Activated effector memory CD4-positive, alpha-beta T cell treated with Interleukin-2 at 50 U/mL for 16 hours (primary cell): ENCODE data around the gene SDK2.

ENCODE experiments used
- DNase-seq: peaks from one replicate; pipeline ENCODE4 v3.0.0-alpha.2; 2020

SDK2 gene, protein sequence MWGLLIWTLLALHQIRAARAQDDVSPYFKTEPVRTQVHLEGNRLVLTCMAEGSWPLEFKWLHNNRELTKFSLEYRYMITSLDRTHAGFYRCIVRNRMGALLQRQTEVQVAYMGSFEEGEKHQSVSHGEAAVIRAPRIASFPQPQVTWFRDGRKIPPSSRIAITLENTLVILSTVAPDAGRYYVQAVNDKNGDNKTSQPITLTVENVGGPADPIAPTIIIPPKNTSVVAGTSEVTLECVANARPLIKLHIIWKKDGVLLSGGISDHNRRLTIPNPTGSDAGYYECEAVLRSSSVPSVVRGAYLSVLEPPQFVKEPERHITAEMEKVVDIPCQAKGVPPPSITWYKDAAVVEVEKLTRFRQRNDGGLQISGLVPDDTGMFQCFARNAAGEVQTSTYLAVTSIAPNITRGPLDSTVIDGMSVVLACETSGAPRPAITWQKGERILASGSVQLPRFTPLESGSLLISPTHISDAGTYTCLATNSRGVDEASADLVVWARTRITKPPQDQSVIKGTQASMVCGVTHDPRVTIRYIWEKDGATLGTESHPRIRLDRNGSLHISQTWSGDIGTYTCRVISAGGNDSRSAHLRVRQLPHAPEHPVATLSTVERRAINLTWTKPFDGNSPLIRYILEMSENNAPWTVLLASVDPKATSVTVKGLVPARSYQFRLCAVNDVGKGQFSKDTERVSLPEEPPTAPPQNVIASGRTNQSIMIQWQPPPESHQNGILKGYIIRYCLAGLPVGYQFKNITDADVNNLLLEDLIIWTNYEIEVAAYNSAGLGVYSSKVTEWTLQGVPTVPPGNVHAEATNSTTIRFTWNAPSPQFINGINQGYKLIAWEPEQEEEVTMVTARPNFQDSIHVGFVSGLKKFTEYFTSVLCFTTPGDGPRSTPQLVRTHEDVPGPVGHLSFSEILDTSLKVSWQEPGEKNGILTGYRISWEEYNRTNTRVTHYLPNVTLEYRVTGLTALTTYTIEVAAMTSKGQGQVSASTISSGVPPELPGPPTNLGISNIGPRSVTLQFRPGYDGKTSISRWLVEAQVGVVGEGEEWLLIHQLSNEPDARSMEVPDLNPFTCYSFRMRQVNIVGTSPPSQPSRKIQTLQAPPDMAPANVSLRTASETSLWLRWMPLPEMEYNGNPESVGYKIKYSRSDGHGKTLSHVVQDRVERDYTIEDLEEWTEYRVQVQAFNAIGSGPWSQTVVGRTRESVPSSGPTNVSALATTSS (N-terminal part only)

DNA sequence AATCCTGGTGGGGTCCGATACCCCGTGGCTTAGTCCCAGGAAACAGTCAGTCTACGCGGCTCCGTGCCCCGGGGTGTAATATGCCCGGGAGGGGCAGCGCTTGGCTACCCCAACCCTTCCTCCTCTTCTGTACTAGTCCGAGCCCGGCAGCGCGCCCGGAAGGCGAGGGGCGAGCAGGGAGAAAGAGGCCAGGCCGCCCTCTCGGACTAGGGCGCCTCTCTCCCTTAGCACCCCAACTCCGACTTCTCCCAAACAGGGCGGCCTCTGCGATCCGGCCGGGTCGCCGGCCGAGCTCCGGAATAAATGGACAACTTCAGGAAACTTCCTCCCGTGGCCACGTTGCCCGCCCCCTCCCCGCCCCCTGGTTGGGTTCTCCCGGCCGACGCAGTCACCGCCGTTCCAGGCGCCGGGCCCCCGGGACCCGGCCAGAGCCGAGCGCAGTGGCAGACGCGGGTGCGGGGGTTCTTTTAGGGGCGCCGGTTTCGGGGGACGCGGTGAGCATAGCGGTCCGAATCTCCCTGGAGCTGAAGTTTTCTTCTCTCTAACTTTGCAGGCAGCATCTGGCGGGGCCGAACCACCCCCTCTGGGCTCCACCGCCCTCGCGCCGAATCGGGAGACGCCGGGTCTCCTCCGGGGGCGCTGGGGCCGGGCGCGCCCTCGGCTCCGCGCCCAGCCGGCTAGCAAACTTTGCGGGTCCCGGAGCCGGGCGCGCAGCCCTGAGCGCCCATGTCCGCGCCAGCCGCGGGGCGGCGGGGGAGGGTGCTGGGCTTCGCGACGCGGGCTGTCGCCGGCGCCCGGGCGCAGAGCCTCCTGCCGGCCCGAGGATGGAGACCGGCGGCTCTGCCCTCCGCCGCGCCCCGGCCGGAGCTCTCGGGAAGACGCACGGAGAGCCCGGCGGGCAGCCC lies at the start of gene SDK2:
SDK2 (minus strand) TSS at position 301 of the 905 bp plus-strand sequence. CDS start 357 bp downstream, outside the sequence.
- no peak for DNase-seq

DNA sequence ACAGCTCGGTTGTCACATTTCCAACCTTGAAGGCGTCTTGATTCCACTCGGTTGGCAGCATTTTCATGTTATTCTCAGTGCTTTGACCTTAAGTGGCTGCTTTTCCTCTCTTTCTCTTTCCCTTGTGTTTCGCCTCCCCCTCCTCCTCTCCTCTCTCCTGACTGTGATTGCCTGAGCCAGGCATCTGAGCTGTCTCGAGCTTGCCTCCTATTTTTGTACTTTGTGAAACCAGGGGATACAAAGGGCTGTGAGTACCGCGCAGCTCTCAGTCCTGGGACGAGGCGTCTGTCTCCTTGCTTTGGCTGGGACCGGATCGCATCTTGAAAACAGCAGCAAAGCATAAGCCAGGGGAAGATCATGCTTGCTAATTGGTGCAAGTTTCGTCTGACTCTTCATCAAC lies 48.8 kb upstream of the SDK2 start:
- no peak for DNase-seq

DNA sequence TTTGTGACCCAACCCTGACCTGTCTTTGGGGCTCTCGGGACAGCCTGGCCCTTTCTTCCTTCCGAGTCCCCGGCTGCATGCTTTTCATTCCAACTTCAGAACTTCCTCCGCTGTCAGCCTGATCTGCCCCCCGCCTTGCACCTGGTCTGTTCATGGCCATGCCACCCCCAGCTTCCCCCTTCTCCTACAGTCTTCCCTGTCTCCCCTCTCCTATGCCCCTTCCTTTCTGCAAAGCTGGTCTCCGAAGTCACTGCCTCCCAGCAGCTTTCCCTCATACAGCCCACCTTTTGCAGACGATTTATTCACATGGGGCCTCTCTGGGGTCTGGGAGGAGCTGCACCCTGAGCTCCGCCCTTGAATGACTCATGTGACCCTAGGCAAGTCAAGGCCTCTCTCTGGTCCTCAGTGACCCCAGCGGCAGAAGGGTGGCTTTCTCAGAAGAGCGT lies 47.1 kb upstream of the SDK2 start:
- no peak for DNase-seq

DNA sequence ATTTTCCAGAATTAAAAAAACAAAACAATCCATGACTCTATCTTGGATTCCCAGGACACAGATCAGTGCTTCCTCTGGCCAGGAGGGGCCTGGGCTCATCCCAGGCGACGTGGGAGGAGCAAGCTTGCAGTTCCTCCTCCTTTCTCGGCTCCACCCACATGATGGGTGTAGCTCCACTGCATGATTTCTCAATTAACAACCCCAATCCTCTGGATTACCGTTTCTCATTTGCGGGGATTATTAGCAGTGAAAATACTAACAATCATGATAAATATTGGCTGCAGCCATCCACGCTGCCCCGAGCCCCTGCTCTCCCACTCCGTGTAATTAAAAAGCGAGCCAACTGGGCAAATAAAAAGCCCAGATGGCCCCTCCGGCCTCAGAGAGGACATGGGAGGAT lies 46.4 kb upstream of the SDK2 start:
- no peak for DNase-seq

DNA sequence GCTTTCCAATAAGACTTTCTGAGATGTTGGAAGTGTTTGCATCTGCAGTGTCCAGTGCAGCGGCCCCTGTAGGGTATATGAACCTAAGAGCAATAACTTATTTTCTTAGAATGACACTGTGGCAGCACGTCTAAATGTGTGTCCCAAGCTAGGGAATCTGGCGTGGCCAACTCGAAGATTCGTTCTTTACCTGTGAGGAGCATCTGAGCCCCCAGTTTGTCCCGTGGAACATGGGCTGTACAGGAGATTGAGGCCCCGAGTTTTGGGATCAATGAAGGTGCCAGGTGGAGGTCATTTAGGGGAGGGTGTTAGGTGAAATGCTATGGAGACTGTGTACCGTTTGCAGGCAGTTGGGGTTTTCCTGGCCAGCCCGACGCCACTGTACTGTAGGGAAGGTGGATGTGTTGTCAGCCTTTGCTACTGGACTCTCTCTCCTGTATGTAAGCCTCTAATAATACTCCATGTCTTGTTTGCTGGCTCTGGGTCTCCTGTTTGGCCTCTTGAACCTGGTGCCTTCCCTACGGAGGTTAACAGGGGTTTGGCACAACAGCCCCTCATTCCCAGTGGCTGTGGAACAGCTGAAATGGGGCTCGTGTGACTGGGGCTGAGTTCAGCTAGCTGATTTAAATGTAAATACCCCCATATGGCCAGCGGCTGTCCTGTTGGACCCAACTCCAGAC lies 45.5 kb upstream of the SDK2 start:
- no peak for DNase-seq

DNA sequence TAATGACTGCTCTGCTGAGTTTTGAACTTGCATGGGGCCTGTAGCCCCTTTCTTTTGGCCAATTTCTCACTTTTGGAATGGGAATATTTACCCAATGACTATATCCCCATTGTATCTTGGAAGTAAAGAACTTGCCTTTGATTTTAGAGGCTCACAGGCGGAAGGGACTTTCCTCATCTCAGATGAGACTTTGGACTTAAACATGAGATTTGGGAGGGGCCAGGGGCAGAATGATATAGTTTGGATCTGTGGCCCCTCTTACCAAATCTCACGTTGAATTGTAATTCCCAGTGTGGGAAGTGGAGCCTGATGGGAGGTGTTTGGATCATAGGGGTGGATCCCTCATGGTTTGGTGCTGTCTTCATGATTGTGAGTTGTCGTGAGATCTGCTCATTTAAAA lies 42.7 kb upstream of the SDK2 start:
- DNase-seq, result no peak

DNA sequence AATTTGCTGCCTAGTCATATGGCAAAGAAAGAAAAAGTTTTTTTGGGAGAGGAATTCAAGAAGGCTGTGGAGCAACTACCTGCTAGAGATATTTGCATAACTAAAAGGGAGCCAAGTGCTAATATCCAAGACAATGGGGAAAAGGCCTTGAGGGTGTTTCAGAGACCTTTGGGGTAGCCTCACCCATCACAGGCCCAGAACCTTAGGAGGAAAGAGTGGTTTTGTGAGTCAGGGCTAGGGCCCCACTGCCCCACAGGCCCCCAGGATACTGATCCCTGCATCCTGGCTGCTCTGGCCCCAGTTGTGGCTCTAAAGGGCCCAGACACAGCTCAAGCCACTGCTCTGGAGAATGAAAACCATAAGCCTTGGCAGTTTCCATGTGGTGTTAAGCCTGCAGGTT lies 41.9 kb upstream of the SDK2 start:
- no peak for DNase-seq

DNA sequence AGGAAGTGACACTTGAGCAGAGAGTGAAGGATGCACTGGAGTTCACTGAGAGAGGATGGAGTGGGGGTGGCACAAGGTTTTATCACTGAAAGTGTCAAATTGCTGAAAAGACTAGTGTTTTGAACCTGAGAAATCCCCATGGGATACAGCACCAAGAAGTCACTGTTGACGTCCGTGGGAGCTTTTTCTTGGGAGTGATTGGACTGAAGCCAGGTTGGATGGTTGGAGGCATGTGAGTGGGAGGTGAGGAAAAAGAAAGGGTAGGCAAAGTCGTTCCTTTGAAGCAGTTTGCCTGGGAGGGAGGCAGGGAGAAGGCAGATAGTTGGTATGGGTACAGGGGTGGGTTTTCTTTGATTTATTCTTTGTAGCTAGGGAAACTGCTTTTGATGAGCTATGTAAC lies 39.9 kb upstream of the SDK2 start:
- DNase-seq, result no peak

DNA sequence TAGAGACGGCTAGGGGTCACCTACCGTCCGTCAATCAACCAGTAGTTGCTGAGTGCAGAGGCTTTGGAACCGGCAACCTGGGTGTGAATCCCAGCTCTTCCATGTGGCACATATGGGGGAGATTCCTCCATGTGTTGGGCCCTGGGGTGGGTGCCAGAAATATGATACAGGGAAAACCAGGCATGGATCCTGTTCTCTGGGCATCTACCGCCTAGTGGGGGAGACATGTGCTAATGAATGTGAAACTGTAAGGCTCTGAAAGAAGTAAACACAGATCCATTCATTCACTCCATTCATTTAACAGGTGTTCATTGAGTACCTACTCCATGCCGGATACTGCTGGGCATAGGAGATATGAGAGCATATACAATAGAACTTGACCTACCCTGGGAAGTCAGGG lies 39.5 kb upstream of the SDK2 start:
- DNase-seq, result no peak

DNA sequence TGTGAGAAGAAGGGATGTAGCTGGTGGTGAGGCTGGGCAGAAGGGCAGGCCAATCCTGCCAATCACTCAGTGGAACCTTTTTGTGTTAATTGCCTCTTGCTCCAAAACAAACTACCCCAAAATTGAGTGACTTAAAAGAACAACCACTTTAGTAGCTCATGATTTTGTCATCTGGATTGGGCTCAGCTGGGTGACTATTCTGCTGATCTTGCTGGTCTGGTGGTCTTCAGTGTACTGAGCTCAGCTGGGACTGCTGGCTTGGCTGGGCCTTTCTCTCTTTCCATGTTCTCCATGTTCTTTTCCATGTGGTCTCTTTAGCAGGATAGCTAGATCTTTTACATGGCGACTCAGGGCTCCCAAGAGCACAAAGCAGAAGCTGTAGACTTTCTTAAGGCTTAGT lies 37.7 kb upstream of the SDK2 start:
- no peak for DNase-seq

DNA sequence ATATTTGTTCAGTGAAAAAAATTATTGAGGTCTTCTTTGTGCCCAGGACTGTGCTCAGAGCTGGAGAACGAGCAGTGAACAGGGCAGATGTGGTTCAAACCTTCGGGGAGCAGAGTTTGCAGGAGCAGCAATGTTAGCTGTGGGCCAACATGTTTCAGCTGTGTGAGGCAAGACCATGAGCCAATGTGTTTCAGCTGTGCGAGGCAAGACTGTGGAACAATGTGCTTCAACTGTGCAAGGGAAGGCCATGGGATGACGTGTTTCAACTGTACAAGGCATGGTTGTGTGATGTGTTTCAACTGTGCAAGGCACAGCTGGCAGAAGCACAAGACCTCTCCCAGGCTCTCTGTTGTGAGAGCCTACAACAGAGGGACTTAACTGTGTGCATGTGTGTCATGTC lies 35.2 kb upstream of the SDK2 start:
- no peak for DNase-seq

DNA sequence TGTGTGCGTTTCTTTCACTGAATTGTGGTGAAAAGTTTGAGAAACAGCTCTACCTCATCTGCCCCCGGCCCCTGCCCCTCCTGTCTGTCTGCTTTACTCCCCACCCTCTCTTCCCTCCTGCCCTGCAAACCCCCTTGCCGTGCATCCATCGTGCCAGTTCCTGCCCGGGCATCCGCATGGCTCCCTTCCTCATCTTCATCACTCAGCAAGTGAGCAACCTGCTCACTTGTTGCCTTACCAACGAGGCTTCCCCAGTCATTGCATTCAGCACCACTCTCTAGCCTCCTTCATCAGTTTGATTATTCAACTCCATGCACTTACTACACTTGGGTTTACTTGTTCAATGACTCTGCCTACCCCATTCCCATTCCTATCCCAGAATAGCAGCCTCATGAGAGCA lies 34.8 kb upstream of the SDK2 start:
- no peak for DNase-seq

DNA sequence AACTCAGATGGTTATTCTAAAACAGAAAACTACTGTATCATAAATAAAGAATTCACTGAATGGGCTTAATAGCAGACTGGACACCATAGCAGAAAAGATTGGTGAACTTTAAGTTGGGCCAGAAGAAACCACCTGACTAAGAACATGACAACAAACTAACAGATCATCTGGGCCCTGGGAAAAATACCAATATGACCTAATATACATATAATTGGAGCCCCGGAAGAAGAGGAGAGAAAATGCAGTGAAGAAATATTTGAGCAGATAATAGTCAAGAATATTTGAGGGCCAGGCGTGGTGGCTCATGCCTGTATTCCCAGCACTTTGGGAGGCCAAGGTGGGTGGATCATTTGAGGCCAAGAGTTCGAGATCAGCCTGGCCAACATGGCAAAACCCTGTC lies 25.5 kb upstream of the SDK2 start:
- DNase-seq, result no peak

DNA sequence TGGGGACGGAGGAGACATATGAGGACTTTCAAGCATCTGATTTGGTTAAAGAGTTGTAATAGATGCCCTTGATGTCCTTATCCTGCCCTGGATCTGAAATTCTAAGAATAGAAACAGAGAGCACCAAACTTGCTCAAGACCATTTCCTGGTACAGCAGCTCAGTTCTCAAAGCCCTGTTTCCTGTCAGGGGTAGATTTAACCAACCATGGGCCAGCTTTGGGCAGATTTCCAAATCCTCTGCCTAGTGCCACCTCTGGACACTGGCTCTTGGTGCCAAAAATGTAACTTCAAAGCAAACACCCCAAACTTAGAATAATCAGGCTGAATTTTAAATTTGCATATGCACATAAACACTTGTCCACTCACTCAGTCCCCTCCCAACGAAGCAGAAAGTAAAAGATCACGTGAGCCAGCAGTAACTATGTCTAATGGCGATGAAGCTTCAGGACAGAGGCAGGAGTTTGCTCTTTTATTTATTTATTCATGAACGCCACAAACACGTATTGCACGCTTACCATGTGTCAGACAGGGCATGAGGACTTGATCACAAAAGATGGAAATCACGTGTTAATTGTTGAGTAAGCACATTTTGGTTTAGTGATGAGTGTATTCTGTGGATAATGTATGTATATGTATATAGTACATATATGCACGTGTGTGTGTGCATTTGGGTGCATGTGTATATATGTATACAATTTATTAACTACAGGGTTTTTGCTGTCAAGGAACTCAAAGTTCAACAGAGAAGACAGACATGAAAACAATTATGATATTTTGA lies 23.1 kb upstream of the SDK2 start:
- DNase-seq, result no peak

DNA sequence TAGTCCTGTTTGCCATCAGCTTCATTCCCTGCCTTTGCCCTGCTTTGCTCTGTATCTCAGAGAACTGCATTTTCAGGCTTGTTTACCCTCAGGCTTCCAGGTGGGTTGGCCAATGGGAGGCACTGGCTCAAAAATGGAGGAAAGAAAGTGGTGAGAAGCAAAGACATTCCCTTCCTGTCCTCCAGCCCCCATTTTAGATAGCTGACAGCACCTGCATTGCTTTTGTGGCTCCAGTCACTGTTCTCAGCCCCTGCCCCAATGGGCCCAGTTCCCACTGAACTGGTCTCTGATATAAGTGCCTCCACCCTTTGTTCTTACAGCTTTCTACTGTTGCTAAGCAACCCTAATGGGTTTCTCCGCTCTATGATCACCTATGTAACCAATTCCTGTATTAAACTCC lies 19.4 kb upstream of the SDK2 start:
- no peak for DNase-seq

DNA sequence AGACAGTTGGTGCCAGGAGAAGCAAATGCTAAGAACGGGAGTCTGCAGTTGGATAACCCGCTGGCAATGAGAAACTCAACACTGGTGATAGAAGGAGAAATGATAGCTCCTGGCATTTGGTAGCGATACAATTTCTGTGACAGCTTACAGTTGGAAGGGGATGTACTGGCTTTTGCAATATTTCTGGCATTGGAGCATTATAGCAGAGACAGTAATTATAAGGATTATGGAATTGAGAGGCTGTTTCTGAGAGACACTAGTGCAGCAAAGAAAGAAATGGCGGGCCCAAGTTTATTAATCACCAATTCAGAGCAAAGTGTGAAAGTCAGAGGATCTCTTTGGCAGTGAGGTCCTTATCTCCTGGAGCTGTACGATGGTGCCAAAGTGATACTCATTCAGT lies 16.1 kb upstream of the SDK2 start:
- no peak for DNase-seq

DNA sequence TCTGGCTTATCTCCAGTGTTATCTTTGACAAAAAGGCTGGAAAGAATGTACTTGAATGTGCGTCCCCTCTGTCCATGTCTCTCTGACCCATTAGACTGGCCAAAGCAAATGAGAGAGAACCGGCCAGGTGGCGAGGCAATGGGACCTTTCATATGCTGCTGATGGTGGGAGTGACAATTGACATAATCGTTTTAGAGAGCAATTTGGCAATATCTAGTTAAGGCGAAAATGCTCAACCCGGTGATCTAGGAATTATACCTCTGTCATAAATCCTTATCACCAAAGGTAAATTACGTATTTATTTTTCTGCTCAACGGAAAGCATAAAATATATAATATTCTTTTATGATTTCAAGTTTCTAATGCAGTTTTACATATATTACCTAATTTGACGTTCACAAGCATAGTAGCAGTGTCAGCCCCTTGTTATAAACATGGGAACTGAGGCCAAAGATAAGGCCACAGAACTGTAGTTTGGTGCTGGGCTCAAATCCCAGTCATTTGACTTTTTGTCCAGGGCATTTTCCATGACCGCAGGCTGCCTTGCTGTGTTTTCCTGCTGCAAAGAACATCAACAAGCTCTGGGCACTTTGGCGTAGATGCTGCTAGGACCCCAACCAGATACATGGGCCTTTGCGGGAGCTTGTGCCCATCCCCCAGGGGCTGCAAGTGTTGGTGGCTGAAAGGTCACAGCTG lies 14.7 kb upstream of the SDK2 start:
- no peak for DNase-seq

DNA sequence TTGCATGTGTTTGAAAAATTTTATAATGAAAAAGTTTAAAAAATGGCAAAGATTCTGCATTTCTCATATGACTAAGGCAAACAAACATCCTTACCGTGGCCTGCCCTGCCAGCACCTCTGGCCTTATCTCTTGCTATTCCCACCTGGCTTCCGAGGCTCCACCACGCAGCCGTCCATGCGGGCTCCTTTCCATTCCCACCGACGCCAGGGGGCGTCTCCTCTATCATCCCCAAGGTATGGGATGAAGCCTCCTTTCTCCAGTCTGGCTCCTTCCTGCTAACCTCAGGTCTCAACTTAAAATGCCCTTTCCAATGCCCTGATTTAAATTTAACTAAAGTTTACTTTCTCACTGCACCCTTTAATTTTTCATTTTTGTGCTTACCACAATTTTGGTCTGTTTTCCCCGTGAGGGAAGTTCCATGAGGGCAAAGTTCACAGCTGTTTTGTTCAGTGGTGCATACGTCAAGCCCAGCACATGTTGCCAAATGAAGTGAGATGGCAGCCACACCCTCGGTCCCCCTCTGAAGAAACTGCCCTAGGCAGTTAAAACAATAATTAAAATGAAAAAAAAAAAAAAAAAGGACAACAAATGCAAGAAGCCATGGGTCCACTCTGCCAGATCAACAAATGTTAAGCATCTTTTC lies 13.3 kb upstream of the SDK2 start:
- no peak for DNase-seq

DNA sequence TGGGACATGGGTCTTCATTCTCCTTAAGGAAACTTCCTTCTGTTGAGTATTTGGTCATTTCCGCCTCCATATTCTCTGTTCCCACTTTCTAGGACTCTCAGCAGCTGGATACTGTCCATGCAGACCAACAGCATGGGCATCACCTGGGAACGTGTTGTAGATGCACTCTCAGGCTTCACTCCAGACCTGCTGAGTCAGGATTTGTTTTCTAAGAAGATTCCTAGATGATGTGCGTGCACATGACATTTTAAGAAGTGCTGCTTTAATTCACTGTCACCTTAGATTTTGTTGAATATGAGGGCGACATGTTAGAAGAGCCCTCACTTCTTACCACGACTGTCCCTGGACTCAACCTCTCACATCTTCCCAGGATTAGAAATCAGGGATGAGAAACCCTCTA lies 10.0 kb upstream of the SDK2 start:
- no peak for DNase-seq

DNA sequence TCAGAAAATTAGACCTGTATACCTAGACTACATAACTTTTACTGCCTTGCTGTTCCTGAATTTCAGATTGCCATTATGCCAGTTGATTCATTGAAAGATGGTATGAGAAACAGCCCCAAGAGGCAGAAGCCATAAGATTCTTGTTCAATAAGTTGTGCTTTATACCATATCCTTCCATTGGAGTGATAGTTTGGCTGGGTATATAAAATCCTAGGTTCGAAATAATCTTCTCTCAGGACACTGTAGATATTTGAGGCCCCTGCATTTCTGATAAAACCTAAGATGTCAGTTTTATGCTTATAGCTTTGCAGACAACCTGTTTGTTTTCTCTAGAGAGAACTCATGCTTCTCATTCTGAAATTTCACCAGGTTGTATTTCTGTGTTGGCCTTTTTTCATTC lies 9.6 kb upstream of the SDK2 start:
- no peak for DNase-seq
